GM08714 (cell line): ENCODE data around the gene SNCB.

ENCODE experiments used
- H3K4me3 ChIP-seq: fragments of 200-500 bp; sonication (Bioruptor generic); 2 replicates; pipeline ENCODE4 v1.5.1; 2014; ENCODE audit warnings: mild to moderate bottlenecking, low read length, inconsistent platforms
- ZNF274 ChIP-seq: IDR thresholded peaks from 2 replicates; pipeline ENCODE4 v1.6.1; 2012; ENCODE audit warnings: mild to moderate bottlenecking, low read depth, low read length

Gene SNCB

DNA sequence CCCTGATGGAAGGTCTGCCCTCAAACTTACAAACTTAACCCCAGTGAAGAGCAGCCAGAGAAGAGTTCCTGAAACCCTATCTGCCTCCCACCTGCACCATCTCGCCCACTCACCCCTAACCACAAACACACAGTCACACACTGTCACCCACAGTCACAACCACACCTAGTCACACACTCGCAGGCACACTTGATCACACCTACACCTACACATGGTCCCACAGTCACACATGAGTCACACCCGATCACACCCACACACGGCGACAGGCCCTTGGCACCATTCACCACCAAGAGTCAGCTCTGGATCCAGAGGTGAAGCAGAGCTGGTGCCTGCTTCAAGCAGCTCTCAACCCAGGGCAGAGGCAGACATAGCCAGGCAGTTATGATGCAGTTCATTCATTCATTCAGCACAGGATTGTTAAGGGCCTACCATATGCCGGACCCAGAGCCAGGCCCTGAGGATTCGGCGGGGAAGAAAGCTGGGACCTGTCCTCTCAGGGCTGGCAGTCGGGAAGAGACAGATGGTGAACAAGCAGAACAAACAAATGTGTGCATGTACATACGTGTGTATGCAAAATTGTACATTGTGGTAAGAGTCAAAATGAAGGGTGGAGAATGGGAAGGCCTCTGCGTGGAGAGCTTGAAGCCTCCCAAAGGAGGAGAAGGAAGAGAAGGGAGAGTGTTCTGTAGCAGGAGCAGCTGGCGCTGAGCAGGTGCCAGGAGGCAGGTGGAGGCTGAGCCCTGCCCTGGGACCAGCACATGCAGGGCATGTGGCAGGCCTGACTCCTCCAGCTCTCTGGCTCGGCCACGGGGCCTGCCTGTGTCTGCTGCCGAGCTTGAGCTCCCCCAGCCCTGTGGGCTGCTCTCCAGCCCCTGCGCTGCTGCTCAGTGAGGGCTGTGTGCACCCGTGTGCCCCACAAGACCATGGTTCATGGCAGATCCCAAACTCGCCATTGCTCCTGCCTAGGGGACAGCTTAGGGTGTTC lies 23.4 kb upstream of the SNCB start:
- no peak overlapping the region for H3K4me3 ChIP-seq
- TF ChIP-seq ZNF274: no peak

DNA sequence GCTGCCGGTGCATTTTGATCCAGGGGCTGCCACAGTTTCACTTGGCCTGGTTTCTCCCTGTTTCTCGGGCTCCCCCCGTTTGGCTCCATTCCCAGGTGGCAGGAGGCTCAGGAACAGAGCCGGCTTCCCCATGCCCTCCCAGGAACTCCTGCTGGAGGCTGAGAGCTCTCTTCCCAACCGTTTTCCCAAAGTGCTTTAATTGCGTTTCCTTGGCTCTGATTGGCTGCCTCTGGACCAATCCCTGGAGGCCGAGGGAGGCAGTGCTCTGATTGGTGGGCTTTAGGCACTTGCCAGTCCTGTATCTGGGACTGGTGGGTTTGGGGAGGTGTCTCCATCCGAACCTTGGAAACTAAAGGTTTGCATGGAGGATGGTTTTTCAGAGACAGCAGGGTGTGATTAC lies 21.8 kb upstream of the SNCB start:
- H3K4me3 ChIP-seq: no peak overlapping the region
- TF ChIP-seq ZNF274: no peak

GRCh38 chr5:176651472-176651980 lies 21.2 kb upstream of the SNCB start:
- no peak for TF ChIP-seq ZNF274
- no peak overlapping the region for H3K4me3 ChIP-seq

- no peak overlapping the region for H3K4me3 ChIP-seq
- TF ChIP-seq ZNF274: no peak
Observed at GRCh38 chr5:176650354-176650884, 20.1 kb upstream of the SNCB start.

DNA sequence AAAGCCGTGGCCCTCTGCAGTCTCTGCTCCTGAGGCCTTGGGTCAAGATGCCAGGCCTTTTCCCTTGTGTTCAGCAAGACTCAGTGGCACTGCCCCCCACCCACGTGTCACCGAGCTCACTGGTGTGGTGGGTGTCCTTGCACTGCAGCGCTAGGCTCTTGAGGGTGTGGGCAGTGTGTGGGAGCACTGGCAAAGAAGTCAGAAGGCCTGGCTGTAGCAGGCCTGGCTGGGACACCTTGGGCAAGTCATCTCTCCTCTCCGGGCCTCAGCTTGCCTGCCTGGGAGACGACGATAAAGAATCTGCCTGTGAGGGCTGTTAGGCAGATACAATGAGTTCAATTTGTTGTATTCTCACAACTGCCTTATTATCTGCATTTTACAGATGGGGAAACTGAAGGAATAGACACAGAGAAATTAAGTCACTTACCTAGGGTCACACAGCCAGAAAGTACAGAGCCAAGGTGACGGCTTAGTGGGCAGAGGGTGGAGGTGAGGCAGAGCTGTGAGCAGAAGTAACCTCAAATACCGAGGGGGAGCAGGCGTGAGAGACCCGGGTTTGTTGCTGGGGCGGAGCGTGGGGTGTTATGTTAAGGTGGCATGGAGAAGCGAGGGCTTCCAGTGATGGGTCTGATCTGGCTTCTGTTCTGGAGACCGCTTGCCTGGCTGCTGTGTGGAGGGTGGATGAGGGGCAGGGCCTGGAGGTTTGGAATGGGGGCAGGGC lies 18.3 kb upstream of the SNCB start:
- TF ChIP-seq ZNF274: no peak
- no peak overlapping the region for H3K4me3 ChIP-seq

DNA sequence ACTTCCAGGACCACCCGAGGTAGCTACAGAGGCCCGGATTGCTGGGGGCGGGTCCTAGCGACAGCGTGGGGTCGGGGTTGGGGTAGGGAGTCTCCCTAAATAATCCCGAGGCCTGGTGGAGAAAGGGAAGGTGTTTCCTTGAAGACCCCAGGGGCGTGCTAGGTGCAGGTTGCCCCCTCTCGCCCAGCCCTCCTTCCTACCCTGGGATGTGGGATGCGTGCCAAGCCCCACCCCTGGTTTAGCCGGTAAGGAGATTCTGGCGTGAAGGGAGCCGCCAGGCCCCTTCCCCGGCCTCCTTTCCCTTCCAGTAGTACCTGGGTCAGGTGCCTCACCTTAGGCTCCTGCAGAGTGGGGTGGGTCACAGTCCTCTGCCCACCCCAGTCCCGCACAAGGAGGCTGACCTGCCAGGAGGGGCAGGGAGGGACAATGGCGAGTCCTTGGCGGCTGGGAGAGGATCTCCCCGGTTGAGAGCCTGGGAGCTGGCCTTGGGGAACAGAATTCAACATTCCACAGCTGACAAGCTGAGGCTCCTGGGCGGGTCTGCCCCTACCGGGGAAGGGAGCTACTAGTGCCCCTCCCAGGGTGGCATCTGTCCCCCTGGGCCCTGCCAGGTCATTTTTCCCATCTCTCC lies 17.6 kb upstream of the SNCB start:
- peak overlapping the region; percentile 72 for H3K4me3 ChIP-seq
- TF ChIP-seq ZNF274: no peak

DNA sequence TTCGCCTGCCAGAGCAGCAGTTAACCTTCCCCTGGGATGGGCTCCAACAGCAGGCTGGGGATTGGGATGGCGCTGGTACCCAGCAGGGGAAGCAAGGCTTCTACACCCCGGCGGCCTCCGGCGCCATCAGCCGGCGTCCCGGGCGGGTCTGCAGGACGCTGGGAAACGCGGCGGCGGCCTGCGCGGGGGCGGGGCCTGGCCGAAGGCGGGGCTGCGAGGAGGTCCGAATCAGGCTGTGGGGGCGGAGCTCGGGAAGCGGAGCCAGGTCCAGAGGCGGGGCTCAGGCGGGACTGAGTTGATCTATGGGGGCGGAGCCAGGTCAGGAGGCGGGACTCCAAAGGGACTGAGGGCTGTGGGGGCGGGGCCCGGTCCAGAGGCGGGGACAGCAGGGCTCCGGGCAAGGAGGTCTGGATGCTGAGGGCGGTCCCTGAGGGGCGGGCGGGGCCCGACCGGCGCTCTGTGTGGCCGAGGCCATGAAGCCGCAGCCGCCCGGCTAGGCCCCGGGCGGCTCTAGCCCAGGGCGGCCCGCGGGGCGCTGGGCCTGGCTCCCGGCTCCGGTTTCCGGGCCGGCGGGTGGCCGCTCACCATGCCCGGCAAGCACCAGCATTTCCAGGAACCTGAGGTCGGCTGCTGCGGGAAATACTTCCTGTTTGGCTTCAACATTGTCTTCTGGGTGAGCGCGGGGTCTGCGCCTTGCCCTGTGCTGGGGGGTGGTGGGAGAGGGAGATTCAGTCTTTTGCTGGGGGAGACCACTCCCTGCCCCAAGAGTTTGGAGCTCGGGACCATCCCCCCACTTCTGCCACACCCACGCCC lies 16.9 kb upstream of the SNCB start, which contains the start of gene TSPAN17:
TSS of gene TSPAN17 (plus strand) at position 455 of the 813 bp plus-strand sequence. CDS start at position 587, 132 bp downstream.
- no peak for TF ChIP-seq ZNF274

GRCh38 chr5:176646707-176647029 lies 16.3 kb upstream of the SNCB start:
- TF ChIP-seq ZNF274: no peak
- peak overlapping the region; percentile 53; the same call in 1 of the 2 replicates for H3K4me3 ChIP-seq

More for the DNA sequence above, 16.9 kb upstream of the SNCB start, which contains the start of gene TSPAN17:
- H3K4me3 ChIP-seq: peak within 1 kb of the TSS; percentile 72

- no peak overlapping the region; the same call in 1 of the 2 replicates for H3K4me3 ChIP-seq
Observed at GRCh38 chr5:176646049-176646706, 15.8 kb upstream of the SNCB start.

DNA sequence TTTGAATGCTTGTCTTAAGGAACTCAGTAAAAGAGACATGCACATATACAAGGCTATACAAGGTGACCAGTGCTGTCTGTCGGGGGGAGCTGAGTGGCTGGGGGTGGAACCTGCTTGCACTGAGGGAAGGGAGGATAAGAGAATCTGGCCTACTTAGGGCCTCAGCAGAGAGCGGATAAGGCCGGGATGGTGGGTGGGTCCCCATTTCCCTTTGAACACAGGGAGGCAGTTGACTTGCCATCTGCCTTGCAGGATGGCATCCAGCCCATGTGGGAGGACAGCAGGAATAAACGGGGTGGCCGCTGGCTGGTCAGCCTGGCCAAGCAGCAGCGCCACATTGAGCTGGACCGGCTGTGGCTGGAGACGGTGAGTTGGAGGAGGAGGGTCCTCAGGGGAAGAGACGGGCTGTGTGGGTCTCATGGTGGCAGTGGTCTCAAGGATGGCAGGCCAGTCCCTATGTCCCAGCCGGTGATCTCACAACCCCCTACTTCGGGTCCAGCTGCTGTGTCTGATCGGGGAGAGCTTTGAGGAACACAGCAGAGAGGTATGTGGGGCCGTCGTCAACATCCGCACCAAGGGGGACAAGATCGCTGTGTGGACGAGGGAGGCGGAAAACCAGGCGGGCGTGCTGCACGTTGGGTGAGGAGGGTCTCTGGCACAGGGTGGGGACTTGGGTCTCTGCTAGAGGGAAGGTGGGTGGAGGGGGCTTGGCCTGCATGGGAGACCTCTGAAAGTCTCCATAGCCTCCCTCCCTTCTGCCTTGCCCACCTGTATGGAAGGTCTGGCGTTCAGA lies 14.7 kb upstream of the SNCB start:
- no peak overlapping the region for H3K4me3 ChIP-seq
- TF ChIP-seq ZNF274: no peak

More at GRCh38 chr5:176646049-176646706, 15.8 kb upstream of the SNCB start:
- TF ChIP-seq ZNF274: no peak

DNA sequence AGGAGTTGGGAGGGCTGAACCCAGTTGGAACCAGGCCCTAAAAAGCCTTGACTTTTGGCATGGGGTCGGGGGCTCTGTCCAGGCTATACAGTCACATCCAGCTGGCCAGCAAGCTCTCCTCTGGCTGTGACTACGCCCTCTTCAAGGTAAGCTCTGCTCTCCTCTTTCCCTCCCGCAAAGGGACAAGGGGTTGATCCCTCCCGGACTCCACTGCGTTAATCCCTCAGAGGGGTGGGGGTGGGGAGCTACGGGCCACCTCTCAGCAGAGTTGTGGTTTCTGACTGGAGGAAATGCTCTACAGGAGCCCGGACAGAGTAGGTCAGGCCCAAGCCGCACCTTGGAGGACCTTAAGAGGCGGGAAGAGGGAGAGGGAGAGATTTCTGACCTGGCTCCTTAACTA lies 14.0 kb upstream of the SNCB start:
- H3K4me3 ChIP-seq: no peak overlapping the region
- TF ChIP-seq ZNF274: no peak
